Measurements from ENCODE around the gene MAPRE2. TPM values are rescaled to one million over a fixed set of nuclear protein-coding genes. Genes with fewer than 3 reads are reported as not detected.
"Not testable (repeated sequence)": the region's sequence is repeated elsewhere in the genome, so short reads cannot be mapped to it uniquely, and the experiment has no call there.

MAPRE2 gene
- total and polyA plus RNA-seq, 8 donors = 37.4 to 56.3 (median 50.0) TPM

- TF ChIP-seq CTCF (IDR thresholded peaks at IDR 0.05) = no peak
- Histone ChIP-seq H3K36me3 (no peaks in the 10 kb centered on the region), H3K4me3 (no peak overlapping the region), H3K27ac (no peak overlapping the region), H3K4me1 (no peaks in the 10 kb centered on the region), H3K27me3 (no peaks in the 10 kb centered on the region), H3K9me3 (no peaks in the 10 kb centered on the region)
- intact Hi-C loops (cut with DNase I) = no loop called here
- DNase-seq = no peak
- no peak for ATAC-seq
Observed at GRCh38 chr18:35163014-35163539, 121.9 kb downstream of the MAPRE2 start.

- no peak for ATAC-seq
- Histone ChIP-seq H3K36me3 (no peaks in the 10 kb centered on the region), H3K4me1 (no peaks in the 10 kb centered on the region), H3K9me3 (no peaks in the 10 kb centered on the region), H3K4me3 (no peak overlapping the region), H3K27ac (no peak overlapping the region), H3K27me3 (no peaks in the 10 kb centered on the region)
- no peak for DNase-seq
- intact Hi-C loops (cut with DNase I) = no loop called here
- no peak for TF ChIP-seq CTCF (IDR thresholded peaks at IDR 0.05)
Observed at GRCh38 chr18:35163721-35164120, 122.5 kb downstream of the MAPRE2 start.

GRCh38 chr18:35164133-35164532 is 122.9 kb downstream of the MAPRE2 start:
- H3K36me3 ChIP-seq = no peaks in the 10 kb centered on the region
- no peaks in the 10 kb centered on the region for H3K4me1 ChIP-seq
- no peak for ATAC-seq
- H3K4me3 ChIP-seq = no peak overlapping the region
- TF ChIP-seq CTCF (IDR thresholded peaks at IDR 0.05) = no peak
- H3K27me3 ChIP-seq = no peaks in the 10 kb centered on the region
- intact Hi-C loops (cut with DNase I) = no loop called here
- no peak for DNase-seq
- H3K9me3 ChIP-seq = no peaks in the 10 kb centered on the region
- no peak overlapping the region for H3K27ac ChIP-seq

GRCh38 chr18:35167332-35167731 is 126.1 kb downstream of the MAPRE2 start:
- Histone ChIP-seq H3K4me3 (no peak overlapping the region), H3K27me3 (no peaks in the 10 kb centered on the region), H3K27ac (no peak overlapping the region), H3K36me3 (no peaks in the 10 kb centered on the region), H3K9me3 (no peaks in the 10 kb centered on the region), H3K4me1 (peaks cover 0 to 4% of the 10 kb centered on the region in 2 donors)
- TF ChIP-seq CTCF (IDR thresholded peaks at IDR 0.05) = no peak
- DNase-seq (no peak), ATAC-seq (no peak)
- intact Hi-C loops (cut with DNase I) = no loop called here

GRCh38 chr18:35167857-35168256 is 126.6 kb downstream of the MAPRE2 start:
- Histone ChIP-seq H3K27me3 (no peaks in the 10 kb centered on the region), H3K27ac (no peak overlapping the region), H3K36me3 (no peaks in the 10 kb centered on the region), H3K4me1 (peaks cover 2 to 5% of the 10 kb centered on the region in 2 donors), H3K4me3 (no peak overlapping the region), H3K9me3 (no peaks in the 10 kb centered on the region)
- TF ChIP-seq CTCF (IDR thresholded peaks at IDR 0.05) = no peak
- DNase-seq (no peak), ATAC-seq (no peak)
- intact Hi-C loops (cut with DNase I) = no loop called here

- H3K27ac ChIP-seq; H3K9me3 ChIP-seq; H3K4me1 ChIP-seq; H3K4me3 ChIP-seq; intact Hi-C loops (cut with DNase I); DNase-seq; H3K36me3 ChIP-seq; ATAC-seq; H3K27me3 ChIP-seq: not testable (repeated sequence)
Observed at GRCh38 chr18:35170323-35170722, 129.1 kb downstream of the MAPRE2 start.
